NCI-H1105 treated with DMSO at 0.1 percent for 48 hours (cell line): ENCODE data around the gene RER1.

Experiments
- DNase-seq: peaks from one replicate; lab custom pipeline; 2025; lab: John Stamatoyannopoulos, UW

RER1 gene

GRCh38 chr1:2353551-2354438 lies 37.8 kb upstream of the RER1 start:
- no peak for DNase-seq

- no peak for DNase-seq
Measured at GRCh38 chr1:2354511-2355372, 36.9 kb upstream of the RER1 start.

DNA sequence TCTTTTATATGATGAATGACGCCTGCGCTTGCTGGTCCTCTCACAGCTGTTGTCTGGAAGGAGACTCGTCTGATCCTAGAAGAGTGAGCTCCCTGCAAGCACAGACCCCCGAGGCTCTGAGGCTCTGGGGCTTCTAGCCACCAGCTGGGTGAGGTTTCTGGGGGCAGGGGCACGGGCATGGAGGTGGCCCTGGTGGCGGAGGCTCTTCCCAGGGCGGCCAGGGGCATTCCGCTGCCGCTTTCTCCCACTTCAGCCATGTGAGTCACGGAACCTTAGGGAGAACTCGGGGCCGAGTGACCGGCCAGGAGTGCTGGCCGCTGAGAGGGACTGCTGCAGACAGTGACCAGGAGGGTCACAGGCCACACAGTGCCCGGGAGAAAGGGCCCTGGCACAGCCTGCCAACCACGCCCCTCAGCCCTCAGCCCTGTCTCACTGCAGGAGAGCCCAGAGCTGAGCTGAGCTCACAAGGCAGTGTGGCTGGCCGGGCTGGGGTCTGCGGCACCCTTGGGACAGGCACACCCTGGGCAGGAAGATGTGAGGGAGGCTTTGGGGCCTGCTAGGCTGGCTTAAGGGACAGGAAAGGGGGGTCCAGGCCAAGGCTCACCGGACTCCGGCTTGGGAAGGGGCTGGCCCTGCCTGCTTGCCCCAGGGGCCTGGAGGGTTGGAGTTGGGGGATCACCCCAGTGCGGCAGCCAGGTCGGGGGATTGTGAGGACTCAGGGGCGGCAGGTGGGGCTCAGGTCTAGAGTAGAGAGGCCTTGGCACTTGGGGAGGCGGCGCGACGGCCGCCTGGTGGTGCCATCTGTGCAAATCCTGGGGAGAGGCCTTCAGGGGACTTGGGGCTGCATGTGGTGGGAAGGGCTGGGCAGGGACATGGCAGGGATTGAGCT lies 36.0 kb upstream of the RER1 start:
- no peak for DNase-seq

DNA sequence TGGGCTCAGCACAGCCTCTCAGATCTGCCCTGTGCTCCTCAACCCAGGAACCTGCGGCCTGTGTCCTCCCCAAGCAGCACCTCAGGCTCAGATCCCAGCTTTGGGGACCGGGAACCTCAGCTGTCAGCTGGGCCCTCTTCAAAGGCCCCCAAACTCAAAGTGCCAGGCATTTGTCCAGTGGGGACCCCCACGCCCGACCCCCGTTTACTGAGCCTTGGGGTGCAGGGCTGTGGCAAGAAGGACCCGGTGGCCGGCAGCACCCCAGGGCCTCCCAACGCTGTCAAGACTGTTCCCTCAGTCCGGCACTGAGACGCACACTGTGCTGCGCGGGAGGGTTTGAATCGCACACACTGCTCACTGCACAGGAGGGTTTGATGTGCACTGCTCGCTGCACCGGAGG lies 35.2 kb upstream of the RER1 start:
- DNase-seq = no peak

GRCh38 chr1:2356911-2357845 lies 34.5 kb upstream of the RER1 start:
- DNase-seq = no peak

- no peak for DNase-seq
Measured at GRCh38 chr1:2358072-2358471, 33.6 kb upstream of the RER1 start.

DNA sequence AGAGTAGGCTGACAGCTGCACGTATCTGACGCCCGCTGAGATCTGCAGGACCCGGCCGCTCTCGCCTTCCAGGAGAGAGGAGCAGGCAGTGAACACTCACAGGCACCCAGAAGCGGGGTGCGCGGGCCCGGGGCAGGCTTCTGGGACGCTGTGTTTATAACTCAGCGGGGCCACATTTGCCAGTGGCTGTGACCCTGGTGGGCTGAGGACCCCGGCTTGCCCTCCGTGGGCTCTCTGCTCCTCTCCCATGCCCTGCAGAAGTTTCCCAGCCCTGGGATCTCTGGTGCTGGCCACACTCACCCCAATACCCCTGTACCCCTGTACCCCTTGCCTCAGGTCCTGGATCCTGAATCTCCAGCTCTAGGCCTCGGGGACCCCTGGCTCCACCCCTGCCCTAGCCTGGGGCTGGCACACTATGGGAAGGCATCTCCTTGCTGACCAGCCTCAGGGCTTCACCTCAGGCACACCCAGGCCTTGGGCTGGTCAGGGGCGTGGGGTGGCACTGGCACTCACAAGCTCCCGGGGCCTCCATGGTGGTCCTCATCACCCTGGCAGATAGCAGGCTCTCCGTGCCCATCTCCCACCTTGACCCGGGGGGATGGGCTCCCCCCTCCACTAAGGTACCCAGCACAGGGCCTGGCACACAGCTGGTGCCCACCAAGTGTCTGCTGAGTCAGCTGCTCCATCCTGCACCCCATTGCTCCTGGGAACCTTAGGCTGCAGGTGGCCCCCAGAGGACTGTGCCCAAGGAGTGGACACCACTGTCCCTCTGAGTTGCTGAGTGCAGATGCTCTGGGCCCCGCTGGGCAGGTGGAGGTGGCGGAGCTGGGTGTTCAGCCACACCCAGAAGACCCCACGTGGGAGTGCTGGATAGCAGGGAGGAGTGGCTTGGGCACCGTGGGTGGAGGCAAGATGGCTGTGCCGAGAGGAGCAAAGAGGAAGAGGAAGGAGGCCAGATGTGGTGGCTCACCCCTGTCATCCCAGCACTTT lies 32.7 kb upstream of the RER1 start:
- no peak for DNase-seq

- no peak for DNase-seq
Measured at GRCh38 chr1:2360588-2361364, 30.9 kb upstream of the RER1 start.

DNA sequence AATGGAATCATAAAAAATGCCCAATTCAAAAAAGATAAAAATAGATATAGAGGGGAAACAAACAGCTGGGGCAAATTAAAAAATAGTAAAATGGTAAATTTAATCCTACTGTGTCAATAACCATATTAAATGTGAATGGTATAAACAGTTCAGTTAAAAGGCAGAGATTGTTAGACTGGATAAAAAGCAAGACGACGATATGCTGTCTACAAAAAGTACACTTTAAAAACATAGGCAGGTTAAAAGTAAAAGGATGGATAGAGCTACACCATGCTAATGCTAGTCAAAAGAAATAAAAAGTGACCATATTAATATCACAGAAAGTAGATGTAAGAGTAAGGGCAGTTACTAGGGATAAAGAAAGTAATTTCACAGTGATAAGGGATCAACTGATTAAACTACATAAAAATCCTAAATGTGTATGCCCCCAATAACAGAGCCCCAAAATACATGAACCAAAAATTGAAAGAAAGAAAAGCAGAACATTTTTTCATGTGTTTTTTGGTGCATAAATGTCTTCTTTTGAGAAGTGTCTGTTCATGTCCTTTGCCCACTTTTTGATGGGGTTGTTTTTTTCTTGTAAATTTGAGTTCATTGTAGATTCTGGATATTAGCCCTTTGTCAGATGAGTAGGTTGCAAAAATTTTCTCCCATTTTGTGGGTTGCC lies 27.7 kb upstream of the RER1 start:
- no peak for DNase-seq

GRCh38 chr1:2368053-2368744 lies 23.4 kb upstream of the RER1 start:
- DNase-seq = no peak

DNA sequence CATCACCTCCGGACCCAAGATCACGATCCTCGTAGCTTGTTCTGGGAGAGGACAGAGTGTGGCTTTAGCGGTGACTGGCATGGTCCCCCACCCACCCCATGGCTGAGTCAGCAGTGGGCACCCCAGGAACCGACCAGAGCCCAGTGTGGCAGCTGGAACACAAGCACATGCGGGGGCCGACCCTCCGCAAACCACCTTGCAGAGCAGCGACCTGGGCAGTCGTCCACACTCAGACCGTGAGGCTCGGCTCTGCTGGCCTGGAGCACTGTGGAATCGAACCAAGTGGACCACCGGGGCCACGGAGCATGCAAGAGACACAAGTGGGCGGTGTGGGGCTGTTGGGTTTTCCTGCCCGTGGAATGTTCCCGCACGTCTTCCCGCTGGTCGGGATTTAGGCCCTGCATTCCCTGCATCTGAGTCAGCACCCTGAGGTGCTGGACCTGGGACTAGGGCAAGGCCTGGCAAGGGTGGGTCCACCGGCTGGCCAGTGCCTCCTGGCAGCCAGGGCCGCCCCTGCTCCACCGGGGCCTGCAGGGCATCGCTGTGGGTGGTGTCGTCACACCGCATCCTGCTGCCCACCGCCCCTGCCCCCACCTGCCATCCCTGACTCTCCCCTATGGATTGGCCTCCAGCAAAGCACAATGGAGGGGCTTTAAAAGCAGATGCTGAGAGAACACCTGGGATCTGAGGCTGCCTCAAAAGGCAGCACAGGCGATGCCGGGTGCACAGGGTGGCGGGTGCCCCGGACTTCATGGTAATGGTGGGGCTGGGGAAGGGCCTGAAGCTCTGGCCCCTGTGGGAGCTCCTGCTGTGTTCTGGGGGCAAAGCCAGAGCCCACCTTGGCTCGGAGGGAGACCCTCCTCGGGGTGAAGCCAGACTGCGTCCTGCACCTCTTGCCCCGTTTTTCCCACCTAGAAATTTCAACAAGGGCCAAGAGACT lies 18.8 kb upstream of the RER1 start:
- DNase-seq = no peak

DNA sequence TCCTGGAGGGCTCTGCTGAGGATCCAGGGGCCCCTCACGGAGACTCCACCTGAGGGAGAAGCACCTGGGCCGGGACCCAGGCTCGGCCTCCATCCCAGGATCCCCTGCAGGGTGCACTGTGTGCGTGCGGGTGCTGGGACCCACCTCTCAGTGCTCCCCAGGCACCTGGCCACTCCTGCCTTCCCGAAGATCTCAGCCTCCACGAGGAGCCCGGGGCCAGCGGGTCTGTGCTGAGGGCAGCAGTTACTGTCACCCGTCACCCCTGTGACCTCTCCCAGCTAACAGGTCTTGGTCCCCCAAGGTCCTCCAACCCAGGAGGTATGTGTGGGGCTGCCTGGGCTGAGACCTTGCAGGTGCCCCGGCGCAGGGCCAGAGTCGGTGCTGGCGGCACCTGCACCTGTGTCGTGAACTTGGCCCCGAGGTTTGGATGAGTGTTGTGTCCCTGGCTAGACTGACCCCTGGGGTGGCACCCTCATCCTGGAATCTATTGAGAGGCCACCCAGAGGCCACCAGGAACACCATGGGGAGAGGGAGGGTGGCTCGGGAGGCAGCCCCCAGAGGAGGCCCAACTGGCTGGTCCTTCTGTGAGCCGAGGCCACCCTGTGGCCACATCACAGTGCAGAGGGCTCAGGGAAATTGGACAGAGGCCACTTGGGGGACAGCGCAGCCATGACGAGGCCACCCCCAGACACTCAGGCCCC lies 17.9 kb upstream of the RER1 start:
- no peak for DNase-seq

GRCh38 chr1:2374252-2375155 lies 17.1 kb upstream of the RER1 start:
- DNase-seq = no peak

DNA sequence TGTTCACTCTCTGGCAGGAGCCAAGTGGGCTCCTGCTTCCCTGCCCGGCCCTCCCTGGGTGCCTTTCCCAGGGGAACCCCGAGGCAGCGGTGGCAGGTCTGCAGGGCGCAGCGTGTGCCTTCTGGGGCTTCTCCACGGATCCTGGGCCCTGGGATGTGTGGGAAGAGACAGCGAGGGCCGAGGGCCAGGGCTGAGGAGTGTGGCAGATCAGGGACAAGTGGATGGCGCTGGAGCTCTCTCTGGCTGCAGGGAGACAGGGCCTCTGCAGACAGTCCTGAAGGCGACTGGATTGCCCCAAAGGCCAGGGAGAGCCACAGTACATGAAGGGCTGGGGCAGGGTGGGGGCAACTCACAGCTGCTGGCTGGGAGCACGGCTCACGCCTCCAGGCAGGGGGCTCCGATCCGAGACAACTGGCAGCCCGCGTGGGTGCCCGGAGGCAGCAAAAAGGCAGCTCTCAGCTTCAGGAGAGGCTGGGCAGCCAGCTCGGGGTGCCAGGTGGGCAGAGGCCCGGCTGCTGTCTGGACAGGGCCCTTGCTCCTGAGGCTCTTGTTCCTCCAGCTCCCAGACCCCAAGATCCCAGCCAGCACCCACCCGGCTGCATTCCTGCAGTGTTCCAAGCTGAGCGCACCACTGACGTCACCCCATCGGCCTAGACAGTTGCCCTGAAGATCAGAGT lies 16.3 kb upstream of the RER1 start:
- DNase-seq = no peak
